OCI-LY1 (cell line): Measurements from ENCODE around the gene PRKCZ.

Source experiments
- EZH2 ChIP-seq: fragments of 200-600 bp; sonication (generic), shearing (Covaris generic); IDR thresholded peaks from 2 replicates; pipeline ENCODE4 v1.8.0; 2017; ENCODE audit warnings: borderline replicate concordance, mixed run types, mild to moderate bottlenecking, antibody characterized with exemption, low read length, moderate library complexity, mixed read lengths
- TF ChIP-seq, protein P1 (sequence below): fragments of 200-600 bp; sonication (generic), shearing (Covaris generic); IDR thresholded peaks from 2 replicates; pipeline ENCODE4 v1.5.1; 2017; ENCODE audit warnings: mild to moderate bottlenecking, antibody characterized with exemption, low read length, moderate library complexity, mixed read lengths

DNA sequence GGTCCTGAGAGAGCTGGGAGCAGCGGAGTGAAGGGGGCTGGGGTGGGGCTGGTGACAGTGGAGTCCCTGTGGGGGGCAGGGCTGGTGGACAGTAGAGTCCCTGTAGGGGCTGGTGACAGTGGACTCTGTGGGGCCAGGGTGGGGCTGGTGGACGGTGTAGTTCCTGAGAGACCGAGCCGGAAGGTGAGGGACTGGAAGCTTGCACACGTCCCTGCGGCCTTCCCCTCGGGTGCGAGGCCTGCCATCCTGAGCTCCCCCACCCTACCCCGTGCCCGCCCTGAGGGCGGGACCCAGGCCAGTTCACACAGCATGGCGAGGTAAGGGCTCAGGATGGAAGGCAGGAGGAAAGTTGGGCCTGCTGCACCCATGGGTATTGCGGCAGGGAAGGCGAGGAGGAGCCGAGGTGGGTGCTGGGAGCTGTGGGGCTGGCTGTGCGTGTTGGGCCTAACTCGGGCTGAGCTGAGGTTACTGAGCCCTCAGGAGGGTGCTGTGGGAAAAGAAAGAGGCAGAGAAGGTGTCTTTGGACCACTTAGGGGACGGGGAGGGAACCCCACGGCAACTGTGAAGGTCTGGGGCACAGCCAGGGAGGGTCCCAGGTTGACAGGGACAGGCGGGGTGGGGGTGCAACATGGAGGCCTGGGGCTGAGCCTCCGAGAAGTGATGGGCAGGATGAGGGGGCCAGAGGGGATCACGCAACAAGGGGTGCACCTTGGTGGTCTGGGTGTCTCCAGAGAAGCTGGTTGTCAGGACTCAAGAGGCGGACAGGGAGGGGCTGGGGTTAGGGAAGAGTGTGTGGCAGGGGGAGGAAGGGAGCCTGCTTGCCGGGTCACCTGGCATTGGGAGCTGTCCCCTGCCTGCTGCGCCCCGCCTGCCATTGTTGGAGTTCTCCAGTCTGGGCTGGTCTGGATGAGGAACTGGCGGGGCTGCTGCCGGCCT is 60.8 kb downstream of the PRKCZ start:
- TF ChIP-seq, protein P1, sequence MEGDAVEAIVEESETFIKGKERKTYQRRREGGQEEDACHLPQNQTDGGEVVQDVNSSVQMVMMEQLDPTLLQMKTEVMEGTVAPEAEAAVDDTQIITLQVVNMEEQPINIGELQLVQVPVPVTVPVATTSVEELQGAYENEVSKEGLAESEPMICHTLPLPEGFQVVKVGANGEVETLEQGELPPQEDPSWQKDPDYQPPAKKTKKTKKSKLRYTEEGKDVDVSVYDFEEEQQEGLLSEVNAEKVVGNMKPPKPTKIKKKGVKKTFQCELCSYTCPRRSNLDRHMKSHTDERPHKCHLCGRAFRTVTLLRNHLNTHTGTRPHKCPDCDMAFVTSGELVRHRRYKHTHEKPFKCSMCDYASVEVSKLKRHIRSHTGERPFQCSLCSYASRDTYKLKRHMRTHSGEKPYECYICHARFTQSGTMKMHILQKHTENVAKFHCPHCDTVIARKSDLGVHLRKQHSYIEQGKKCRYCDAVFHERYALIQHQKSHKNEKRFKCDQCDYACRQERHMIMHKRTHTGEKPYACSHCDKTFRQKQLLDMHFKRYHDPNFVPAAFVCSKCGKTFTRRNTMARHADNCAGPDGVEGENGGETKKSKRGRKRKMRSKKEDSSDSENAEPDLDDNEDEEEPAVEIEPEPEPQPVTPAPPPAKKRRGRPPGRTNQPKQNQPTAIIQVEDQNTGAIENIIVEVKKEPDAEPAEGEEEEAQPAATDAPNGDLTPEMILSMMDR, result no peak
- no peak for TF ChIP-seq EZH2
